Ishikawa (cell line): ENCODE measurements around the gene KCNQ1.

Experiments used
- CEBPB ChIP-seq: IDR thresholded peaks from 2 replicates; pipeline ENCODE4 v1.6.1; 2012
- CREB1 ChIP-seq: IDR thresholded peaks from 2 replicates; pipeline ENCODE4 v1.6.1; 2012; ENCODE audit warnings: low read depth
- EGR1 ChIP-seq: IDR thresholded peaks from 2 replicates; pipeline ENCODE4 v1.6.1; 2012
- EP300 ChIP-seq: IDR thresholded peaks from 2 replicates; pipeline ENCODE4 v1.6.1; 2012; ENCODE audit warnings: borderline replicate concordance
- FOXM1 ChIP-seq: IDR thresholded peaks from 2 replicates; pipeline ENCODE4 v1.6.1; 2012; ENCODE audit warnings: low read depth, borderline replicate concordance
- NFIC ChIP-seq: IDR thresholded peaks from 2 replicates; pipeline ENCODE4 v1.6.1; 2012
- RAD21 ChIP-seq: IDR thresholded peaks from 2 replicates; pipeline ENCODE4 v1.6.1; 2012; ENCODE audit warnings: low read depth
- TAF1 ChIP-seq: IDR thresholded peaks from 2 replicates; pipeline ENCODE4 v1.6.1; 2012; ENCODE audit warnings: low read depth, mild to moderate bottlenecking
- TCF12 ChIP-seq: IDR thresholded peaks from 2 replicates; pipeline ENCODE4 v1.6.1; 2012; ENCODE audit warnings: low read depth
- TEAD4 ChIP-seq: IDR thresholded peaks from 2 replicates; pipeline ENCODE4 v1.6.1; 2012
- YY1 ChIP-seq: IDR thresholded peaks from 2 replicates; pipeline ENCODE4 v1.6.1; 2012; ENCODE audit warnings: low read depth
- ZBTB7A ChIP-seq: IDR thresholded peaks from 2 replicates; pipeline ENCODE4 v1.6.1; 2012; ENCODE audit warnings: low read depth
- TF ChIP-seq, protein P1 (sequence below): IDR thresholded peaks from 2 replicates; pipeline ENCODE4 v1.6.1; 2012; ENCODE audit warnings: low read depth, mild to moderate bottlenecking
- TF ChIP-seq, protein P2 (sequence below): IDR thresholded peaks from 2 replicates; pipeline ENCODE4 v1.6.1; 2012
- TF ChIP-seq, protein P3 (sequence below): IDR thresholded peaks from 2 replicates; pipeline ENCODE4 v1.6.1; 2012

The KCNQ1 gene

DNA sequence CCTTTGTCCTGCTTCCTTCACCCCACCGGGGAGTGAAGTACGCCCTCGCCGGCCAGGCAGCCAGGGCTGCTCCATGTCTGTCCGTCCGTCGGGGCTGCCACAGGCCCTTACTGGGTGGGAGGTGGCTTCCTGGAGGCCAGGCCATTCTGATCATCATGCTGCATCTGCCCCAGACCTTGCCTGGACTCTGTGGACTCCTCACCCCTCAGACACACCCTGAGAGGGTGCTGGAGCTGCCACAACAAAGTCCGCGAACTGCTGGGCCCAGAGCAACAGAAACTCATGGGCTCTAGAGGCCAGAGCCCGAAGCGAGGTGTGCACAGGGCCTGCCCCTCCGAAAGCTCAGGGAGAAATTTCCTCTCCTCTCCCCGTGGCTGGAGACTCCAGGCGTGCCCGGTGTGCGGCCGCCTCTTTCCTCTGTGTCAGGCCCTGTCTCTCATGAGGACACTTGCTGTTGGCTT is 130.8 kb downstream of the KCNQ1 start:
- TF ChIP-seq TAF1 (no peak), RAD21 (no peak), TEAD4 (no peak), ZBTB7A (no peak), YY1 (no peak), EGR1 (no peak), TCF12 (no peak), FOXM1 (no peak)

DNA sequence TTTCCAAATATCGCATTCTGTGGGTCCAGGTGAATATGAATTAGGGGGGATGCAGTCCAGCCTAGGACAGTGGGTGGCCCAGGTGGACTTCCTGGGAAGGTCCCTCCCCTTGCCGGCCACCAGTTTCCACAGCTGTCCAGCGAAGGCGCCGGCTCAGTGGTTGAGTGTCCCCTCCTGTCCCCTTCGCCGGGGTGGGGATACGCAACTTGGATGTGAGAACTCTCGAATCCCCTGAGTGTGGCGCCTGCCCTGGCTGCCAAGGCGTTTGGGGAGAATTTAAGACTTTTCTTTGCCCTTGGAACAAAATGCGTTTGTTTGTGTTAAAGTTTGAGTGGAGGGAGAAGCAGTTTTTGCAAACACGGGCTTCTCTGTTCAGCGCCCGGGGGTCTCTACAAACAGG is 131.3 kb downstream of the KCNQ1 start:
- TF ChIP-seq FOXM1 (no peak), ZBTB7A (no peak), RAD21 (no peak), CREB1 (no peak), TCF12 (no peak), CEBPB (no peak)

DNA sequence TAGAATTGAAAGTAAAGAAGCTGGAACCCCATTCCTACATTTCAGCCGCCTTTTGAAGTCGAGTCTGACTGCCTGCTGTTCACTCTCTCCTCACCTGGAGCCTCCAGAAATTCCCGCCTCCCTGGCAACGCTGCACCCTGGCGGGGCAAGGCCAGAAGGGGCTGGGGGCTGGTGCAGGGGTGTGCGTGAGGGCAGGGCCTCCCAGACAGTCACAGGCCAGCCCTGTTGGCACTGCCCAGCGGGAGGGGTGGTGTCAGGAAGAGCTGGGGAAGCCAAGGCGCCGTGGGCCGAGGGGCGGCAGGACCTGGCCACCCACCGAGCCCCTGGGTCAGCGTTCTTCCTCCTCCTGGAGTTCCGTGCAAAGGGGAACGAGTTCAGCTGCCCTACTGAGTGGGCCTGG is 131.7 kb downstream of the KCNQ1 start:
- TF ChIP-seq CREB1 = no peak

DNA sequence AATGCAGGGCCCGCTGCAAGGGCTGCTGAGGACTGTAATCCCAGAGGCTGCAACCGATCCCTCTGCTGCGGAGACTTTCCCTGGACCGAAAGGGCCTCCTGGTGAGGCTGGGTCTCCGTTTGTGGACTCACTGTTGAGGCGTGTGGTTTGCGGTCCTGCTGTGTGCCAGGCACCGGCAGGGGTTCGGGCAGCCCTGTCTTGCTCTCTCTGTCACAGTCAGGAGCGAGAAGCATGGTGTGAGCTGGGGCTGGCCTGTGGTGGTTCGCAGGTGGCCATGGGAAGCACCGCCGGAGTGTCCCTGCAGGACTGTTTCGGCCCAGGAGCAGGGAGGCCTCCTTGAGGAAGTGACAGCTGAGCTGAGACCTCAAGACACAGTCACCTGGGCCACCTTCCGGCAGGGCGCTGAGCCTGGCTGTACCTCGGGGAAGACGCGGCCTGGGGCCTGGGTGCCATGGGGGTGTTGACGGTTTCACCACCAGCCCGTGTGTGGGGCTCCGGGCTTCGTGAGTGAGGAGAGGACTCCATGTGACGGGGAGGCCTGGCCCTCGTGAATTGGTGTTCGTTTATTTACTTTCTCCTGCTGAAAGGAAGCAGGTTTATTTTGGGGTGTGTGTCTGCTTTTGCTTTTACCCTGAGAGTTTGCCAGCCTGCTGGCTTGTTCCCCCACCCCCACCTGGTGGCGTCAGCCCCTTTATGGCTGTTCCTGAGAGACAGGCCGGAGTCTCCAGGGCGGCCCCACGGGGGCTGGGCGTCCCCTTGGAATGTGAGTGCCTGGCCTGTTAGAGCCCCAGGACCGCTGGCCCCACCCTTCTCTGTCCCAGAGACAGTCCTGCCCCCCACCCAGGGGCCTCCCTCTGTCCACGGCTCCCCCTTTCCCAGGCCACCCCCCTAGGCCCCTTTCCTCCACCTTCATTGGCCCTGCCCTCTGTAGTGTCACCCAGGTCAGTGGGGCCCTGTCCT is 132.5 kb downstream of the KCNQ1 start:
- TF ChIP-seq TAF1 (no peak), CEBPB (no peak), CREB1 (no peak), TEAD4 (no peak), EP300 (no peak), YY1 (no peak), EGR1 (no peak), ZBTB7A (no peak), RAD21 (no peak), NFIC (no peak), FOXM1 (no peak), TCF12 (no peak)
- TF ChIP-seq, protein P1, sequence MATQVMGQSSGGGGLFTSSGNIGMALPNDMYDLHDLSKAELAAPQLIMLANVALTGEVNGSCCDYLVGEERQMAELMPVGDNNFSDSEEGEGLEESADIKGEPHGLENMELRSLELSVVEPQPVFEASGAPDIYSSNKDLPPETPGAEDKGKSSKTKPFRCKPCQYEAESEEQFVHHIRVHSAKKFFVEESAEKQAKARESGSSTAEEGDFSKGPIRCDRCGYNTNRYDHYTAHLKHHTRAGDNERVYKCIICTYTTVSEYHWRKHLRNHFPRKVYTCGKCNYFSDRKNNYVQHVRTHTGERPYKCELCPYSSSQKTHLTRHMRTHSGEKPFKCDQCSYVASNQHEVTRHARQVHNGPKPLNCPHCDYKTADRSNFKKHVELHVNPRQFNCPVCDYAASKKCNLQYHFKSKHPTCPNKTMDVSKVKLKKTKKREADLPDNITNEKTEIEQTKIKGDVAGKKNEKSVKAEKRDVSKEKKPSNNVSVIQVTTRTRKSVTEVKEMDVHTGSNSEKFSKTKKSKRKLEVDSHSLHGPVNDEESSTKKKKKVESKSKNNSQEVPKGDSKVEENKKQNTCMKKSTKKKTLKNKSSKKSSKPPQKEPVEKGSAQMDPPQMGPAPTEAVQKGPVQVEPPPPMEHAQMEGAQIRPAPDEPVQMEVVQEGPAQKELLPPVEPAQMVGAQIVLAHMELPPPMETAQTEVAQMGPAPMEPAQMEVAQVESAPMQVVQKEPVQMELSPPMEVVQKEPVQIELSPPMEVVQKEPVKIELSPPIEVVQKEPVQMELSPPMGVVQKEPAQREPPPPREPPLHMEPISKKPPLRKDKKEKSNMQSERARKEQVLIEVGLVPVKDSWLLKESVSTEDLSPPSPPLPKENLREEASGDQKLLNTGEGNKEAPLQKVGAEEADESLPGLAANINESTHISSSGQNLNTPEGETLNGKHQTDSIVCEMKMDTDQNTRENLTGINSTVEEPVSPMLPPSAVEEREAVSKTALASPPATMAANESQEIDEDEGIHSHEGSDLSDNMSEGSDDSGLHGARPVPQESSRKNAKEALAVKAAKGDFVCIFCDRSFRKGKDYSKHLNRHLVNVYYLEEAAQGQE = no peak
- TF ChIP-seq, protein P2, sequence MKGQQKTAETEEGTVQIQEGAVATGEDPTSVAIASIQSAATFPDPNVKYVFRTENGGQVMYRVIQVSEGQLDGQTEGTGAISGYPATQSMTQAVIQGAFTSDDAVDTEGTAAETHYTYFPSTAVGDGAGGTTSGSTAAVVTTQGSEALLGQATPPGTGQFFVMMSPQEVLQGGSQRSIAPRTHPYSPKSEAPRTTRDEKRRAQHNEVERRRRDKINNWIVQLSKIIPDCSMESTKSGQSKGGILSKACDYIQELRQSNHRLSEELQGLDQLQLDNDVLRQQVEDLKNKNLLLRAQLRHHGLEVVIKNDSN = no peak
- TF ChIP-seq, protein P3, sequence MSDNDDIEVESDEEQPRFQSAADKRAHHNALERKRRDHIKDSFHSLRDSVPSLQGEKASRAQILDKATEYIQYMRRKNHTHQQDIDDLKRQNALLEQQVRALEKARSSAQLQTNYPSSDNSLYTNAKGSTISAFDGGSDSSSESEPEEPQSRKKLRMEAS = no peak

DNA sequence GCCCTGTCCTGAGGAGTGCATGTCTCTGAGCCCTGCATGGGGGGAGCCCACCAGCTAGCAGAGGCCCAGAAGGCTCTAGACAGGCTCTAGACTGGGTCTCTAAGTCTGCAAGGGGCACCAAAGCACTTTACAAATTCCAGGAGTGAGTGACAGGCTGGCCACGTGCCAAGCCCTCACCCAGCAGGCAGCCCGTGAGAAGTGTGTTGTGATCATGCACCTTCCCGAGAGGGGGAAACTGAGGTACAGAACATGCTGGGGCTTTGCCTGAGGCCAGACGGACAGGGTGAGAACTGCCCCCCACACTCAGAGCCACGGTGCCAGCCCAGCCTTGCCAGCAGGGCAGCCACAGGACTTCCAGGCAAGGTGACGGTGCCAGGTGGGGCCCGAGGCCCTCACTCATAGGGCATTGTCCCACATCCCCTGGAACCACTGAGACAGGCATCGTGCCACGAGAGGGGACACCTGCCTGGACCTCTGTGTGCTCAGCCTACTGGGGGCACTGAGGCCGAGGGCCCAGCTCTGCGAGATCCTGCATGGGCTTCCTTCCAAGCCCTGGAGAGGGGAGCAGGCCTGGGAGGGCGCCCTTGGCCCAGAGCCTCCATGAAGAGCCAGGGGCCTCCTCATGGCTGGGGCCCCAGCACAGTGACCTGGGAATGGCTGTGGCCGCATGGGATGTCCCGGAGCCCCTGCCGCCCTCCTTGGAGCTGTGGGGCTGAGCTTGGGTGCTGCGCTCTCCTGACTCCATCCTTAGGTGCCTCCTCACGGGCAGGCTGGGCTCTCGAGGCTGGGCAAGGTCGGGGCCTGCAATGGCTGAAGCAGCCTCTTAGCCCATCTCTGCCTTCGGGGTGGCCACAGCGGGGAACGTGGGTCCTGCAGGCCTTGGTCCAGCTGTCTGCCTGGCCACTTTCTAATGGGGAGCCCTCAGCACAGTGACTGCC is 133.5 kb downstream of the KCNQ1 start:
- TF ChIP-seq NFIC (peak; percentile 74), TEAD4 (peak; percentile 26; the same call in 1 of the 2 replicates)
- TF ChIP-seq, protein P1 = no peak

DNA sequence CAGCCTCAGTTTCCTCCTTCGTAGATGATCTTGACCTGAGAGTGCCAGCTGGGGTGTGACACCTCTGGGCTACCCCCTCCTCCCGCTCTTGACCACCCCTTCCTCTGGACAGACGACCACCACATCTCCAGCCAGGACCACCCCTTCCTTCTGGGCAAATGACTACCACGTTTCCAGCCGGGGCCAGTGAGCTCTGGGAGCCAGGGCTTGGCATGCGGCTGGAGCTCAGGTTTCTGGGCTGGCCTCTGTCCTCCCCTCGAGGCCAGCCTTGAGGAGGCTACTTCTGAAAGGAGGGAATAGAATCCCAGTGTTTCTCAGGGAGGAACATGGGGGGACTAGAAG is 134.1 kb downstream of the KCNQ1 start:
- TF ChIP-seq TEAD4 = no peak
- TF ChIP-seq, protein P3 = no peak
- TF ChIP-seq CREB1 = no peak
- TF ChIP-seq EGR1 = no peak
- TF ChIP-seq TCF12 = no peak
- TF ChIP-seq RAD21 = no peak
- TF ChIP-seq, protein P2 = no peak
